Amygdala (tissue), 56 donors: ENCODE data around the gene TAF15.

Experiments used
- DNase-seq, 56 donors: peaks; one replicate each; lab custom pipeline; 2025; lab: John Stamatoyannopoulos, UW

TAF15 gene

DNA sequence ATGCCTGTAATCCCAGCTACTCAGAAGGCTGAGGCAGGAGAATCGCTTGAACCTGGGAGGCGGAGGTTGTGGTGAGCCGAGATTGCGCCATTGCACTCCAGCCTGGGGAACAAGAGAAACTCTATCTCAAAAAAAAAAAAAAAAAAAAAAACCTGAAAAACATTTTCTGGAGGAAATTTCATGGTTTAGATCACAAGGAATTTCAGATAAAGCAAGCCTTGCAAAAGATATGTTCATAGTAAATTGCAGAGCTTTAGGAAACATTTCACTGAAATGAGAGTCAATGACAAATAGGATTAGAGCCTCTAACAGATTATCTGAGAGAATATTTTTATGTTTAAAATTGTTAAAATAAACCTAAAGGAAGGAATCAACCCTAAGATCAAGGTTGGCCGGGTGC, 3.2 kb downstream of the TAF15 start:
- DNase-seq = no peak

DNA sequence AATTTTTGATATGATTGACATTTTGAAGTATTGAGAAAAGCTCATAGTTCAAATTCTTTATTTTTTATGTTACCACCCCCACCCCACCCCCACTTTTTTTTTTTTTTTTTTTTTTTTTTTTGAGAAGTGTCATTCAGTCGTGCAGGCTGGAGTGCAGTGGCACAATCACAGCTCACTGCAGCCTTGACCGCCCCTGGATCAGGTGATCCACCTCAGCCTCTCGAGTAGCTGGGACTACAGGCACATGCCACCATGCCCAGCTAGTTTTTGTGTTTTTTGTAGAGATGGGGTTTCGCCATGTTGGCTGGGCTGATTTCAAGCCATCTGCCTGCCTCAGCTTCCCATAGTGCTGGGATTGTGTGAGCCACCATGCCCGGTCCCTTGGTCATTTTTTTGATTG, 7.4 kb downstream of the TAF15 start:
- DNase-seq = no peak

DNA sequence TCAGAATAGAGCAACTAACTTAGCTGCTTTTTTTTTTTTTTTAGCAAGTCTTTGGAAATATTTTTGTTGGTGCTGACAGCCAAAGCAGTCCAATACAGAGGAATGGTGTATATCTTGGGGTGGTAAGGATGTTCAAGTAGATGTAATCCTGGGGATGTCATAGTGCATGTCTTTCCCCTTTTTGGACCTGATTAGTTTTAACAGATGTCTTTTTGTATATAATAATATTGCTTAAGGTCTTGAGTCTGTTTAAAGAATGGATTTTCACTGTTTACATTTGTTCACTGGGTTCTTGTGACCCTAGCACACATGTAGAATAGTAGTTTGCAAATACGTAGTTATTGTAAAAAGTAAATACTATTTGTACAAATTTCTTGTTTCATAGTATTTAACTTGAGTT, 7.9 kb downstream of the TAF15 start:
- DNase-seq = no peak

DNA sequence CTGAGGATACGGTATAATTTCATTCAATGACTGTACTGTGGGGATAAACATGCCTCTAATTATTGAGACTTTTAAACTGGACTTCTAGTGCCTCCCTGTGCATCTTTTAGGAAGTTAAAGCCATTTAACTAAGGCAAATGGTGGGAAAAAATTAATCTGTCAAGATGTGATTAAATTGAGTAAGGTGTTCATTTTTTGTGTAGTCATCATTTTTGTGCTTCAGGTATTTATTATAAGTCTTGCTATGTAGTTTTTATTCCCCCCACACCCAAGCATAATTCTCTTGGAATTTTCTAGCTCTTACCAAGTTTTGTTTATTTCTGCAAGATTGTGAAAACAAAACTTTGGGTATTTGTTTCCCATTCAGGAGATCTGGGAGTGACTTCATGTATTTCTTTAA, 10.2 kb downstream of the TAF15 start:
- no peak for DNase-seq

DNA sequence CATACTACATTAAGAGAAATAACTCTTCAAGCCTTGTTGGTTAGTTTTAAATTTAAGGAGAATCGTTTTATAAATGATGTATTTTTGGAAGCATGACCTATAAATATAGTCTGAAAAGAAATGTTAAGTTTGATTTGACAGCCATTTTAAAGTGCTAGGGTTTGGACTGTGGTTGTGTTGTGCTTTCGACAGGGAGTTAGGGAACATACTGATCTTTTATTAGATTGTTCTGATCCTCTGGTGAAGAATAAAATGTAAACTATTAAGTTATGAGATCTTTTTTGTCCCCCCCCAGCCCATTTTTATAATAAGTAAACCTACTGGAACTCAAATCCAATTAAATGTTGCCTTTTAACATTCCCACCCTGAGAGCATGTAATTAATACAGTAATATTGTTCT, 12.0 kb downstream of the TAF15 start:
- no peak for DNase-seq

DNA sequence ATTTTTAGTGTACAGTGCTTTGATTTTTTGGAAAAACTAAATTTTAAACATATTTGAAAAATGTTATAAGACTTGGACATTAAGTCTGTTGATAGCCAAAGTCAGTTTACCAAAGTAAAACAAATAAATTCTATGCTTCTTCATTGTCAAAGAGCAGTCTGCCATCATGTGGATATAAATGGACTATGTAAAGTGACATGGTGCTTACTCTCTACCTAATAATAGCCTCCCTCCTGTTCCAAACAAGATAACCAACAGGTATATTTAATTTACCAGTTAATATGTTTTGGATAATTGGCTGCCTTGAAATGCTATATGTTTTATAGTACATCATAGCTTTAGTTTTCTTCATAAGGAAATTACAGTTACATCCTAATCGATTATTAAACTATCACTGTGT, 15.9 kb downstream of the TAF15 start:
- no peak for DNase-seq

DNA sequence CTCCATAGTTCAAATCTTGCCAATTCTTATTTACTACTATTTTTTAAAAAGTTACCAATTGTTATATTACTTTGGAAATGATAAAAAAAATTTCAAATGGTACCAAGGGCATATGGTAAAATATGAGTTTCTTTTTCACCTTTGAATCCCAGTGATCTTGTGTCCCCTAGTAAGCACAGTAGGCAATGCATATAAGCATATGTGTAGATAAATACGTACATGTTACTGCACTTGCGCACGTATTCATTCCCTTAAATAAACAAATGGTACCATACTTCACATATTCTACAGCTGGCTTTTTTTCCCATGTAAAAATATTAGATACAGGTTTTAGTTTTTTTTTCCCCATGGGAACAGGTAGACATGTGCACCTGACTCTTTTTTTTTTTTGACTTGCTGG, 31.8 kb downstream of the TAF15 start:
- DNase-seq = no peak

DNA sequence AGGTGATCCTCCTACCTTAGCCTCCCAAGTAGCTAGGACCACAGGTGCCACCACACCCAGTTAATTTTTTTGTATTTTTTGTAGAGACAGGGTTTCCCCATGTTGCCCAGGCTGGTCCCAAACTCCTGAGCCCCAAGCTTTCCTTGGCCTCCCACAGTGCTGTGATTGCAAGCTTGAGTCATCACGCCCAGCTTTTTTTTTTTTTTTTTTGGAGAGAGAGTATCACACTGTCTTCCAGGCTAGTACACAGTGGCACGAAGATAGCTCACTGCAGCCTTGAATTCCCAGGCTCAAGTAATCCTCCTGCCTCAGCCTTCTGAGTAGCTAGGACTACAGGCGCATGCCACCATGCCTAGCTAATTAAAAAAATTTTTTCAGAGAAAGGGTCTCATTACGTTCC, 32.2 kb downstream of the TAF15 start:
- DNase-seq = no peak

DNA sequence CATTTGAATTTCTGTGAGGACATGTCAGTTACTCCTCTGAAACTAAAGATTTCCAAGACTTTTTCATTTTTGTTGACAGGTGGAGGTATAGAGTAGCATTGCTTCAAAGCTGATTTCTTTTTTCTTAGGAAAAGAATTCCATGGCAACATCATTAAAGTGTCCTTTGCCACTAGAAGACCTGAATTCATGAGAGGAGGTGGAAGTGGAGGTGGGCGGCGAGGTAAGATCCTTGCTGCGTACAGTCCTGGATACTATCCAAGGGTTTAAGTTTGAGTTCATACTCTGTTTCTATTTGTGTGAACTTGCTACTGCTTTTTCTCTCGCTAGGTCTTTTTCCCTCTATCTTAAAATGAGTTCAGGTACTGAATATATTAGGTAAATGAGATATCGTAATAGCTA, 33.0 kb downstream of the TAF15 start:
- DNase-seq = no peak

DNA sequence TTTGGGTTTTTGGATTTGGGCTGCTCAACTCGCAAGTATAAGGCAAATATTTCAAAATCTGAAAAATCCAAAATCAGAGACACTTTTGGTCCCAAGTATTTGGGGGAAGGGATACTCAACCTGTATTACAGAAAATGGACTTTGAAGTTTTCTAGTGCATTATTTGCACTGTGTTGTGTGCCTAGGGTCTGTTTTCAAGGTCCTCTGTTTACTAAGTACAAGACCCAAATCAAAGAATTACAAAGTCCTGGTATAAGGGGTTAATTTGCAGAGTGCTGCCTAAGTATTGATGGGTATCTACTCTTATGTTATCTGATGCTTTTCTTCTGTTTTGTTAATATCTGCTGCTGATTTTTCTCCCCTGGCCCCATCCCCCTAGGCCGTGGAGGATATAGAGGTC, 34.4 kb downstream of the TAF15 start:
- no peak for DNase-seq

DNA sequence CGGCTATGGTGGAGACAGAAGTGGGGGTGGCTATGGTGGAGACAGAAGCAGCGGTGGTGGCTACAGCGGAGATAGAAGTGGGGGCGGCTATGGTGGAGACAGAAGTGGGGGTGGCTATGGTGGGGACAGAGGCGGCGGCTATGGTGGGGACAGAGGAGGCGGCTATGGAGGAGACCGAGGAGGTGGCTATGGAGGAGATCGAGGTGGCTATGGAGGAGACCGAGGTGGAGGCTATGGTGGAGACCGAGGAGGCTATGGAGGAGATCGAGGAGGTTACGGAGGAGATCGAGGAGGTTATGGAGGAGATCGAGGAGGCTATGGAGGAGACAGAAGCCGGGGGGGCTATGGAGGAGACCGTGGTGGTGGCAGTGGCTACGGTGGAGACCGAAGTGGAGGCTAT, 35.3 kb downstream of the TAF15 start:
- no peak for DNase-seq

DNA sequence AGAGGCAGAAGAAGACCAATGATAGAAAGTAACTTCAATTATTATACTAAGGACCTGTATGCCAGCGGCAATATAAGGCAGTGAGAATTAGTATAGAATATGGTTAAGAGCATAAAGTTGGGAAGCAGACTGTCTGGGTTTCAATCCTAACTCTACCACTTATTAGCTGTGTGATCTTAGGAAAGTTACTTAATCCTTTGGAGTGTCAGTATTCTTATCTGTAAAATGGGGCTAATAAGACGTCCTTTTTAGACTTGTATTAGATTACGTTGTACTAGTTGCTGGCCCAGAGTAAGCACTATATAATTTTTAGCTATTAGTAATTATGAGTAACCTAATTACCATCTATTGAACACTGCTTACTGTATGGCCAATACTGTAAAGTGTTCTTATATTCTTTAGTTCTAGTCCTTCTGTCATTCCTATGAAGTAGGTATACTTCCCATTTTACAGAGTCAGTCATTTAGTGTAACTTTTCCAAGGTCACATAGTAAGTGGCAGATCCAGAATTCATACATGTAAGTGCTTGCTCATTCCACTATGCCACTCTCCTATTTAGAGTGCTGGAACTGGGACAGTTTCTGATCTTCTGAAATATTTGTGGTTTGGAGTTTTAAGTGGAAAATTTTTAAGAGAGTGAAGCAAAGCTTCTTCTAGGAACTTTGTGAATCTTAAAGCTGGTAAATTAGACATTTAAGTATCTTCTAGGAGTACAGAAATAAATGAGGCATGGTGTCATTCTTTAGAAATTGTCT, 36.9 kb downstream of the TAF15 start:
- DNase-seq = no peak

DNA sequence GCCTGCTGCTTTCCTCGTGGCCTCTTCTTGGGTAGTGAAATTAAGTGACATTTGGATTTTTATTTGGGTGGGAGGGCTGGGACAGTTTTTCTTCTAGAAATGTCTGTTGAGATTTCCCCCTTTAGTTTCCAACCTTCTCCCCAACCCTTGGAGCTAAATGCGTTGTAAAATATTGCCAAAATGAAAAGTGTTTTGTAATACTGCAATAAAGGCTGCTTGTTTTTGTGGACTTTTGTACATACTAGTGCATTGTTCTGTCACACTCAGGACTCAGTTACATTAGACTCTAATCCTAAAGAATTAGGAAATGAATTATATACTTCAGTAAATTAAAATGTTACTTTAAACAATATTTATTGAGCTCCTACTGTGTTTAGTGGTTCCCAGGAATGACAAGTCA, 37.7 kb downstream of the TAF15 start:
- DNase-seq = no peak

DNA sequence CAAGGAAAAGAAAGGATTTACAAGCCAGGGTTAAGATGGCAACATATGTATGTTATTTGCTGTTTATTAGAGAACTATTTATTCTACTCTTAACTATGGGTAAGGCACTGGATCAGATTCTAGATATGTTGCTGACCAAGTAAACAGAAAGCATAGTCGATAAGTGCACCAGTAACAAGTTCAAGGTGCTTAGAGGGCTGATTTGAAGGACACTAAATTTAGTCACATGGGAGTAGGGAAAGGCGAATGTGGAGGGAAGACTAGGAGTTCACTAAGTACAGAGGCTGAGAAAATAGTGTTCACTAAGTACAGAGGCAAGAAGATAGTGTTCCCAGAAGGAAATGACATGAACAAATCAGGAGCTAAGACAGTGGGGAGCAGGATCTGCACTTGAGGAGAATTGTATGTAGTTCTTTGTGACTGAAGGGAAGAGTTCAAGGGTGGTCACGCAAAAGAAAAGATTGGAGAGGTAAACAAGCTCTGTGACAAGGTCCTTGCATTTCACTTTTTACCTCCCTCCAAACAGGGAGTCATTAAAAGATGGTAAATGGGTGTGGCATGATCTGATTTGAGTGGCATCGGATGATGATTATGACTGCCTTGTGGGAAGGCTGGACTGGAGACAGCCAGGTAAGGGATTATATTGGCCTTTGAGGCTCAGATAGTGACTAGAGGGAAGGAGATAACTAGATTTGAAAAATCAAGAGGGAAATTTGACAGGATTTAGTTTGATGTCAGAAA, 38.5 kb downstream of the TAF15 start:
- DNase-seq = no peak

DNA sequence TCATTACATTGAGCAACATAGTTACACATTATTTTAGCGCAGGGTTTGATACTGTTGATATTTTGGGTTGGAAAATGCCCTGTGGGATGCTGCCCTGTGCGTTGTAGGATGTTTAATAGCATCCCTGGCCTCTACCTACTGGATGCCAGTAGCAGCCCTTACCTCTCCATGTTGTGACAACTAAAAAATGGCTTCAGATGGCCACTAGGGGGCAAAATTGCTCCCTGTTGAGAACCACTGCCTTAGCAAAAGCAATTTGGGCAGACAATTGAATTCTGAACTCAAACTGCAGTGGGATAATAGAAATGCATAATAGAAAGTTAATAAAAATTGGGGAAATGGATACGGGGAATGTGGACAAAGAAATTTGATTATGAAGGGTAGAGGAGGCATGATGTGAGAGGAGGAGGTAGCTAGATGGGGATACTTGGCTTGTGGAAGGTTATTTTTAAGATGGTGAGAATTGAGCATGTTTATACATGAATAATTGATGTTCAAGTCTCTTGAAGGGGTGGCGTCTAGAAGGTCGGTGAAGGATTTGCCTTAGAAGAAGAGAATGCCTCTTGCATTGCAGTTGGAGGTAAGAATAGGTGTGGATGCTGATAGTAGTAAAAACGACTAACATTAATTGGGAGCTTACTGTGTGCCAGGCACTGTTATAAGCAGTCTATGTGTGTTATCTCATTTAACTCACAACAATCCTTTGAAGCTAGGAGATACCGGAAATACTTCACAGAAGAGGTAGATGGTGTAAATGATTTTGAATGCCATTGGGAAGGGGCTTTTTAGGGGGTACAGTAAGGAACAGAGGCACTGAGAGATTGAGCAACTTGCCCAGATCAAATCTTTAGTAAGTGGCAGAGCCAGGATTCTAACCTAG, 40.4 kb downstream of the TAF15 start:
- peak in 24 of 56 donors; percentile 1 to 68 (median 8) for DNase-seq

DNA sequence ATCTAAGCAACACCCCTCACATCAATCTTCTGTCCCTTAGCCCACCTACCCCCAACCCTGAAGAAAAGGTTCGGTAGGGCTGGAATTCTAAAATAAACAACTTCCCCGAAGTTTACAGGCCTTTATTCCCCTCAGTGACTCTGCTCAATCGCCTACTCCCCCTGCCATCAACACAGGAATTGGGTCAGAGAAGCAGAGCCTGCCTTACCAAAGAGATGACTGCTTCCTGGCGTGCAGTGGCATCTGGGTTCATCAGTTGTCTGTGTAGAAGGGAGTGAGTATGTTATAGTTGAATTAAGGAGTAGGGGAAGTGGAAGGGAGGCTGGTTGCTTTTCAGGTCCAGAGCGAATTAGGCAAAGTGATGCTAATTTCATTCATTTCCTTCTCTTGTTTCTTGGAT, 46.7 kb downstream of the TAF15 start:
- DNase-seq = no peak

DNA sequence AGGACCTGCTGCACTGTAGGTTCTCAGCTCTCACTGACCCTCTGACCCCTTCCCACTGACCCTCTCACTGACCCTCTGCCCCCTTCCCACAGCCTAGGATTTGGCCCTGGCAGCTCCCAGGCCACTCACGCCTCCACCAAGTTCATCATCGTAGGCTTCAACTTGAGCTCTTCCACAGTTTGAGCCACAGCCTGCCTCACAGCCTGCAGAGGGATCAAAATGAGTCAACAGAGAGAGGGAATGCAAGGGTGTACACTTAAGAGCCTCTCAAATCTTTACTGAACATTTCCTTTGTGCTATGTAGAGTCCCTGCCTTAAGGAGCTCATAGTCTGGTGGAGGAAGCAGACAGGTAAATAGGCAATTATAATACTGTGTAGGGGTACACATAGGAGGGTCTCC, 47.3 kb downstream of the TAF15 start:
- DNase-seq = no peak

DNA sequence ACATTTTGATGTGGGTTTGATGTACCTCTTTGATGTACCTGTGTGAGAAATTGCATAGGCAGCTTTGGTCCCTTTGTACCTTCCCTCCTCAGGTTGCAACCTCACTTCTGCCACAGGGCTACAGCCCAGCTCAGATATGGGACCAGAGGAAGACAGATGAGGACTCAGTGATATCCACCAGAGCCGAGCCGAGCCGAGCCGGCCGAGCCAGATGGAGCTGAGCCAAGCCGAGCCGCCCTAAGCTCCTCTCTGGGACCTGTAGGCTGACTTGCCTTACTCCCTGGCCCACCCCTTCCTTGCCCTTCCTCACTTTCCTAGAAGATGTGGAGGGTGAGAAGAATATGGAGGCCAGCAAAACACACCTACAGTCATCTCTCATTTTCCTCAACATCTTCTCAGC, 55.6 kb downstream of the TAF15 start:
- DNase-seq = no peak

DNA sequence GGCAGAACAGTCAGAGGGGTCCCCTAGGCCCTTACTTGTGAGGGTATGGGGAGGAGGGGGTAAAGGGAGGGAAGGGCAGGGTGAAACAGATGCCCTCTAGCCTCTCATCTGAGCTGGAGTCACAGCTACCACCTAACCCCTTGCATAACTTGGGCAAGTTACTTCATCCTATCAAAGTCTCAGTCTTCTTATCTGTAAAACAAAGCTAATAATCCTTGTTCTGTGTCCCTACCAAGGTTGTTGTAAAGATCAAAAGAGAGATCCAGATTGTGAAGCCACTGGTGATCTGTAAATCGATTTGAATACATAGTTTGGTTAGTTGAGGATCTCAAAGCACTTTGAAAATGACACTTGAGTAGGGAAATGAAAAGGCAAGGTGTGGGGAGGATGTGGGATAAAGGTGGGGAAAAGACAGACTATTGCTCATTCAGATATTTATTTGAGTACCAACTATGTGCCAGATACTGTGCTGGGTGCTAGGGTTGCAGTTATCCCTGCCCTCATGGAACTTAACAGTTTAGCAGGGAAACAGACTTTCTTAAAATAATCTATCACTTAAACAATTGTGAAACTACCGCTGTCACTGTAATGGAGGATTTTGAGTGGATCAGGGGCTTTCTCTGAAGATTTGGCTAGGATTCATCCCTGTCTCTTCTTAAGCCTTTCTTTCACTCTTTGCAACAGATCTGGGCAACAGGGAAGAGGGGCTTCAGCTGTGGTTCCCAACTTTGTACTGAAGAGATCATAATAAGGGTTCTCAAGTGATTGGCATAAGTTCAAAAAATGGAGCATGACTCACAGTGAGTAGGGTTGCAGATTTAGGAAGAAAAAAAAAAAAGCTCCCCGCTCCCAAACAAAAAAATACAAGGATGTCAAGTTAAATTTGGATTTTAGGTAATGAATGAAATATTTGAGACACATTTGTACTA, 56.4 kb downstream of the TAF15 start:
- DNase-seq = no peak

DNA sequence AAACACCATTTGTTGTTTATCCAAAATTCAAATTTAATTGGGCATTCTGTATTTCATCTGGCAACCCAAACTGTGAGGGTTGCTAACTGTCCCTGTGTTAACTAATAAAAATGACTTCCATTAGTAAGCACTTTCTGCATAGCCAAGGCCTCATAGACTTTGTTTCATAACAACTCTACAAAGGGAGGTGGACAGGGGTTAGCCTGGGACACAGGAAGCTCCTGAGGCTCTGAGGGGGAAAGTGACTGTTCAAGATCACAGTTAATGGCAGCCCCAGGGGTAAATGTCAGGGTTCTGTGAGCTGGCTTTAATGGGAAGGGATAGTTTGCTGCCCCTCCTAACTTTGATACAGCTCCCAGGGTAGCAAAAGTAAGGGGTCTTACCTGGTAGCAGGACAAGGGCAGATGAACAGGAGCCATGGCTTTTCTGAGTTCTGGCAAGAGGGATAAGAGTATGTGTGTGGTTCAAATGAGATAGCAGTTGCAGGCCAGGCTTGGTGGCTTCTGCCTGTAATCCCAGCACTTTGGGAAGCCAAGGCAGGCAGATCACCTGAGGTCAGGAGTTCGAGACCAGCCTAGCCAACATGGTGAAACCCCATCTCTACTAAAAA, 57.2 kb downstream of the TAF15 start:
- DNase-seq = no peak
